Activated CD4-positive, alpha-beta memory T cell treated with anti-CD3 and anti-CD28 coated beads, Interleukin-2, amount 10 ng/mL, durations not matched to agents 7 days and 5 days (primary cell): ENCODE data around the gene CDC25A. TPM values are rescaled to one million over a fixed set of nuclear protein-coding genes. Genes with fewer than 3 reads are reported as not detected.

Source experiments
- CTCF ChIA-PET: fragments of 350-600 bp; sonication (Branson Sonifier 250); formaldehyde crosslinking; loops from one replicate; lab custom pipeline; 2021; ENCODE audit warnings: antibody characterized with exemption, inconsistent platforms; lab: Charles Lee
- POLR2A ChIA-PET: fragments of 350-600 bp; sonication (Branson Sonifier 250); formaldehyde crosslinking; loops from one replicate; lab custom pipeline; 2021; ENCODE audit warnings: antibody characterized with exemption; lab: Charles Lee
- DNase-seq: peaks from one replicate; pipeline ENCODE4 v3.0.0-alpha.2; 2020
- H3K27ac Mint-ChIP-seq: one replicate; pipeline ENCODE4 v1.8.0; 2021; ENCODE audit warnings: mild to moderate bottlenecking, mixed read lengths
- H3K27me3 Mint-ChIP-seq: one replicate; pipeline ENCODE4 v1.8.0; 2021; ENCODE audit warnings: mixed read lengths
- H3K36me3 Mint-ChIP-seq: one replicate; pipeline ENCODE4 v1.8.0; 2021; ENCODE audit warnings: low read depth, mixed read lengths
- H3K4me1 Mint-ChIP-seq: one replicate; pipeline ENCODE4 v1.8.0; 2021; ENCODE audit warnings: mixed read lengths
- H3K4me3 Mint-ChIP-seq: one replicate; pipeline ENCODE4 v1.8.0; 2021; ENCODE audit warnings: mild to moderate bottlenecking, mixed read lengths
- H3K9me3 Mint-ChIP-seq: one replicate; pipeline ENCODE4 v1.8.0; 2021; ENCODE audit warnings: mixed read lengths
- total RNA-seq, 2 experiments: library from RNA; stranded (reverse); gene quantifications; one replicate each; pipeline ENCODE4 v1.2.3, GENCODE V29; 2021

Gene CDC25A
- 10 to 100 TPM; 19.6 to 20.1 TPM for total RNA-seq

GRCh38 chr3:48188266-48189201 lies at the start of gene CDC25A:
CDC25A (minus strand) TSS chr3:48188417; CDS start chr3:48187947, 470 bp downstream.
- peaks cover 35% of the 10 kb centered on the region for H3K36me3 Mint-ChIP-seq
- H3K27ac Mint-ChIP-seq = peak within 1 kb of the TSS; percentile 75
- ChIA-PET CTCF (interaction anchor here (0.7 to 1.6 kb wide), 5 partner anchors 52 to 363 kb away, joined by 3 to 9 read pairs (median 4); partner anchors contain the start of gene ZNF589), POLR2A (interaction anchor here (0.8 to 2.4 kb wide), 15 partner anchors 10 to 474 kb away, joined by 3 to 20 read pairs (median 5); partner anchors contain the start of genes ATRIP, CCDC51, CELSR3 and DHX30)
- H3K27me3 Mint-ChIP-seq = no peaks in the 10 kb centered on the region
- H3K4me1 Mint-ChIP-seq = peaks cover 41% of the 10 kb centered on the region
- peak; percentile 97 for DNase-seq
- H3K4me3 Mint-ChIP-seq = peak within 1 kb of the TSS; percentile 97
- H3K9me3 Mint-ChIP-seq = no peaks in the 10 kb centered on the region

- ChIA-PET CTCF (interaction anchor here (1.5 to 1.8 kb wide), 2 partner anchors 165 to 200 kb away, joined by 7 to 9 read pairs; no protein-coding TSS in a partner anchor), POLR2A (interaction anchor here (0.5 kb wide), 1 partner anchor 85 kb away, joined by 3 read pairs; no protein-coding TSS in a partner anchor)
- DNase-seq = no peak
- Mint-ChIP-seq H3K36me3 (peaks cover 3% of the 10 kb centered on the region), H3K27ac (no peak overlapping the region), H3K4me3 (no peak overlapping the region), H3K27me3 (peaks cover 3% of the 10 kb centered on the region), H3K9me3 (no peaks in the 10 kb centered on the region), H3K4me1 (peaks cover 14% of the 10 kb centered on the region)
Measured at GRCh38 chr3:48236531-48236930, 48.3 kb upstream of the CDC25A start.

DNA sequence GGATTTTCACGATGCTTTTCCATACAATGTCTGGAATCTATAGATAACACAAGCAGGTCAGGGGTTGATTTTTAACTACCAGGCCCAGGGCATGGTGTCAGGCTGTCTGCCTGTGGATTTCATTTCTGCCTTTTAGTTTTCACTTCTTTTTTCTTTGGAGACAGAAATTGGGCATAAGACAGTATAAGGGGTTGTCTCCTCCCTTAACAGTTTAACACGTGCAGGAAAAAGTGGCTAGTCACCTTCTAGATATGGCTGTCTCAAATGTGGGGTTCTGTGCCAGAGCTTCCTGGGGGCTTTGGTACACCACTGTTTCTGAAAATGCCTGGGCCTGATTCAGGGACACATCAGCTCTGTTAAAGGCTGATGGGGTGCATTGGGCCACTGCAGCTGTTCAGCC lies 45.3 kb upstream of the CDC25A start:
- CTCF ChIA-PET = interaction anchor here (1.2 to 3.4 kb wide), 2 partner anchors 167 to 203 kb away, joined by 3 to 18 read pairs; no protein-coding TSS in a partner anchor
- no peak overlapping the region for H3K27ac Mint-ChIP-seq
- H3K27me3 Mint-ChIP-seq = peaks cover 3% of the 10 kb centered on the region
- POLR2A ChIA-PET = no interaction called here
- no peak for DNase-seq
- H3K36me3 Mint-ChIP-seq = no peaks in the 10 kb centered on the region
- no peak overlapping the region for H3K4me3 Mint-ChIP-seq
- H3K4me1 Mint-ChIP-seq = peaks cover 5% of the 10 kb centered on the region
- no peaks in the 10 kb centered on the region for H3K9me3 Mint-ChIP-seq

DNA sequence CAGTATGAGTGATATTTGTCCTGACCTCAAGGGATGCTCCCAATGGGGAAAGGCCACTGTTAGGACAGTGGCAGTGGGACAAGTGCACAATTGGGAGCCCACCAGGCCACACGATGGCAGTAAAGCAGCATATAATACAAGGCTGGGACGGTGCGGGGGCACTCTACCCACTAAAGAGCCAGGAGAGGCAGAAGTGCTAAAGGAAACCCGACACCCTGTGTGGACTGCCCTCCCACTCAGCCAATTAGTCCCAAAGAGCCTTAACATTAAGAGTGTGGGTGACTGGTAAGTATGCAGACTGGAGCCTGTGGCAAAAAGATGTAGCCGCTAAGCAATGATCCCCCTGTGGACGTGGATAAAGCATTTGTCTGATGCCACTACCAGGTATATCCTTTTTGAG lies 44.5 kb upstream of the CDC25A start:
- Mint-ChIP-seq H3K4me1 (peaks cover 5% of the 10 kb centered on the region), H3K36me3 (no peaks in the 10 kb centered on the region), H3K27ac (no peak overlapping the region), H3K4me3 (no peak overlapping the region), H3K27me3 (peaks cover 3% of the 10 kb centered on the region), H3K9me3 (no peaks in the 10 kb centered on the region)
- ChIA-PET POLR2A (no interaction called here), CTCF (interaction anchor here (0.8 to 1.2 kb wide), 4 partner anchors 8 to 203 kb away, joined by 3 to 5 read pairs (median 3); partner anchors contain the start of gene ZNF589)
- DNase-seq = peak; percentile 66

GRCh38 chr3:48232232-48232631 lies 44.0 kb upstream of the CDC25A start:
- DNase-seq = no peak
- ChIA-PET CTCF (interaction anchor here (0.8 to 1.2 kb wide), 4 partner anchors 9 to 204 kb away, joined by 3 to 5 read pairs (median 3); partner anchors contain the start of gene ZNF589), POLR2A (no interaction called here)
- H3K27me3 Mint-ChIP-seq = peaks cover 3% of the 10 kb centered on the region
- H3K36me3 Mint-ChIP-seq = no peaks in the 10 kb centered on the region
- peaks cover 5% of the 10 kb centered on the region for H3K4me1 Mint-ChIP-seq
- H3K4me3 Mint-ChIP-seq = no peak overlapping the region
- H3K9me3 Mint-ChIP-seq = no peaks in the 10 kb centered on the region
- H3K27ac Mint-ChIP-seq = no peak overlapping the region

GRCh38 chr3:48226939-48227338 lies 38.7 kb upstream of the CDC25A start:
- Mint-ChIP-seq H3K36me3 (no peaks in the 10 kb centered on the region), H3K4me1 (no peaks in the 10 kb centered on the region), H3K9me3 (no peaks in the 10 kb centered on the region), H3K27me3 (peaks cover 2% of the 10 kb centered on the region), H3K4me3 (no peak overlapping the region), H3K27ac (no peak overlapping the region)
- no peak for DNase-seq
- CTCF ChIA-PET = interaction anchor here (1.9 kb wide), 1 partner anchor 209 kb away, joined by 9 read pairs; no protein-coding TSS in a partner anchor
- POLR2A ChIA-PET = no interaction called here

- Mint-ChIP-seq H3K27me3 (peaks cover 2% of the 10 kb centered on the region), H3K9me3 (no peaks in the 10 kb centered on the region), H3K4me3 (no peak overlapping the region), H3K27ac (no peak overlapping the region), H3K36me3 (no peaks in the 10 kb centered on the region), H3K4me1 (no peaks in the 10 kb centered on the region)
- no peak for DNase-seq
- CTCF ChIA-PET = interaction anchor here (1.9 kb wide), 1 partner anchor 211 kb away, joined by 9 read pairs; no protein-coding TSS in a partner anchor
- POLR2A ChIA-PET = no interaction called here
Measured at GRCh38 chr3:48225587-48225986, 37.4 kb upstream of the CDC25A start.

DNA sequence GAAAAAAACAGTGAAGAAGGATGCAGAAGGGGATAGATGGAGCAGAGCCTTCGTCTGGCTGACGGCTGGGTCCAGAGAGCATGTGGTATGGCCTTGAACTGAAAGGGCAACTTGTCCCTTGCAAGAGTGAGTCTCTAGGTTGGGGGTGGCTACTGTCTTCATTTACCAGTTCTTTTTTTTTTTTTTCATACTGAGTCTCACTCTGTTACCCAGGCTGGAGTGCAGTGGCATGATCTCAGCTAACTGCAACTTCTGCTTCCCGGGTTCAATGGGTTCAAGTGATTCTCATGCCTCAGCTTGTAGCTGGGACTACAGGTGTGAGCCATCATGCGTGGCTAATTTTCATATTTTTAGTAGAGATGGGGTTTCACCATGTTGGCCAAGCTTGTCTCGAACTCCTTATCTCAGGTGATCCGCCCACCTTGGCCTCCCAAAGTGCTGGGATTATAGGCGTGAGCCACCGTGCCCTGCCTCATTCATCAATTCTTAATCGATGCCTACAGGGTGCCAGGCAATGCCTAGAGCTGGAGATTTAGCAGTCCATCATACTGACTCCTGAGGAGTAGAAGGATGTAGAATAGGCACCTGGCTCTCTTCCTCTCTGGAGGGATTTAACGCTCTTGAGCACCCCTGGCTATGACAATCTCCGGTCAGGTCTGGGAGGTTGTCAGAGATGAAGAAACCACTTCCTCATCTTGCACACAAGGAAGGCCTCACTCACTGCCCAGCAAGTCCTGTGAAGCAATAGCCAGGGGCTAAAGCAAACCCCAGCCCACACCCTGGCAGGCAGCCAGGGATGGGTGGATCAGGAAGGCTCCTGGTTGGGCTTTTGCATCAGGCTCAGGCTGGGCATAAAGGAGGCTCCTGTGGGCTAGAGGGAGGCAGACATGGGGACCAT lies 34.6 kb upstream of the CDC25A start, which contains the start of gene CAMP:
Gene CAMP (plus strand): TSS at position 880 of the 898 bp plus-strand sequence. CDS start 17 bp downstream, at position 897.
- Mint-ChIP-seq H3K27ac (no peak within 1 kb of the TSS), H3K9me3 (no peaks in the 10 kb centered on the region), H3K36me3 (no peaks in the 10 kb centered on the region), H3K4me1 (no peaks in the 10 kb centered on the region), H3K27me3 (peaks cover 2% of the 10 kb centered on the region), H3K4me3 (no peak within 1 kb of the TSS)
- CTCF ChIA-PET = no interaction called here
- DNase-seq = no peak
- POLR2A ChIA-PET = no interaction called here

- Mint-ChIP-seq H3K9me3 (no peaks in the 10 kb centered on the region), H3K27me3 (peaks cover 2% of the 10 kb centered on the region), H3K27ac (no peak overlapping the region), H3K4me1 (no peaks in the 10 kb centered on the region), H3K36me3 (no peaks in the 10 kb centered on the region), H3K4me3 (no peak overlapping the region)
- no peak for DNase-seq
- CTCF ChIA-PET = no interaction called here
- POLR2A ChIA-PET = no interaction called here
Measured at GRCh38 chr3:48220746-48221145, 32.5 kb upstream of the CDC25A start.

GRCh38 chr3:48219543-48219942 lies 31.3 kb upstream of the CDC25A start:
- H3K4me1 Mint-ChIP-seq = no peaks in the 10 kb centered on the region
- DNase-seq = no peak
- H3K27me3 Mint-ChIP-seq = peaks cover 2% of the 10 kb centered on the region
- H3K4me3 Mint-ChIP-seq = no peak overlapping the region
- no peak overlapping the region for H3K27ac Mint-ChIP-seq
- CTCF ChIA-PET = interaction anchor here (0.6 kb wide), 1 partner anchor 332 kb away, joined by 4 read pairs; no protein-coding TSS in a partner anchor
- H3K9me3 Mint-ChIP-seq = no peaks in the 10 kb centered on the region
- no peaks in the 10 kb centered on the region for H3K36me3 Mint-ChIP-seq
- POLR2A ChIA-PET = no interaction called here

DNA sequence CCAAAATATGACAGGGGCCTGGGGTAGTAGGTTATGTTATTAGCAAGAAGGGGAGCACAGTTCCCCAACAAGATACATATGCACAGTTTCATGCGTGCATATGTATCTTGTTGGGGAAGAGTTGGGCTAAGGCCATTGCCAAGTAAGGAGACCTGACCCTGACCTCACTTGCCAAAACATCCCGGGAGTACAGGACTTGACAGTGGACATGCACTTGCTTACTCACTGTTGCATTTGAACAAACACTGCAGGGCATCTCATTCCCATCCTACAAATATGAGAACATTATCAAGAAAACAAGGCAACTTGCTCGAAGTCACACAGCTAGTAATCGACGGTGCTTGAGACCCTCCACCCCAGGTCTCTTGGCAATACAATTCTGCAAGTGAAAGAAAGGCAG lies 30.3 kb upstream of the CDC25A start:
- POLR2A ChIA-PET = no interaction called here
- Mint-ChIP-seq H3K4me3 (no peak overlapping the region), H3K9me3 (no peaks in the 10 kb centered on the region)

DNA sequence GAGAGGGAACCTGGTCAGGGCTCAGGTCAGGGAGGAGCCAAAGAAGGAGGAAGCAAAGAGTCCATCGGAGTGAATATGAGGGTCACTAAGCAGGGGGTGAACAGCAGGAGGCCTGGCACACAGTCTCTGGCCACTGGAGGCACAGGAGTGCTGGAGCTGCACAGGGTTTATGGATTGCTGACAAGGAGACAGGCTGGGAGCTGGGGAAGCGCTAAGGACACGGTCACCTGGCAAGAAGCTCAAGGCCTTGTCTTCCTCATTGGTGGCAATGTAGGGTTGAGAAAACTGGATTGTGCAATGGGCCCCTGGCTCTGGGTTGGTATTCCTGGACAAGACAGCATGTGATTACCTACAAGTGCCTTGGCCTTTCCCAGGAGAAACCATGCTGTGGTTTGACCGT lies 29.2 kb upstream of the CDC25A start:
- CTCF ChIA-PET = no interaction called here
- H3K27me3 Mint-ChIP-seq = no peaks in the 10 kb centered on the region
- no peaks in the 10 kb centered on the region for H3K9me3 Mint-ChIP-seq
- DNase-seq = no peak
- no peaks in the 10 kb centered on the region for H3K36me3 Mint-ChIP-seq
- no peak overlapping the region for H3K4me3 Mint-ChIP-seq
- no peaks in the 10 kb centered on the region for H3K4me1 Mint-ChIP-seq
- H3K27ac Mint-ChIP-seq = no peak overlapping the region
- POLR2A ChIA-PET = no interaction called here

More for the DNA sequence above, 30.3 kb upstream of the CDC25A start:
- H3K27me3 Mint-ChIP-seq = no peaks in the 10 kb centered on the region
- CTCF ChIA-PET = no interaction called here
- no peaks in the 10 kb centered on the region for H3K36me3 Mint-ChIP-seq
- no peak overlapping the region for H3K27ac Mint-ChIP-seq
- DNase-seq = no peak
- H3K4me1 Mint-ChIP-seq = no peaks in the 10 kb centered on the region
